CD4-positive, alpha-beta T cell treated with Interleukin-12 subunit alpha and Interleukin-12 subunit beta, for 1 hour (primary cell): ENCODE data around the gene ACKR2.
"Not testable (repeated sequence)": the region's sequence is repeated elsewhere in the genome, so short reads cannot be mapped to it uniquely, and the experiment has no call there.

ENCODE experiments used
- DNase-seq: peaks from one replicate; pipeline ENCODE4 v3.0.0-alpha.2; 2020

ACKR2 gene

DNA sequence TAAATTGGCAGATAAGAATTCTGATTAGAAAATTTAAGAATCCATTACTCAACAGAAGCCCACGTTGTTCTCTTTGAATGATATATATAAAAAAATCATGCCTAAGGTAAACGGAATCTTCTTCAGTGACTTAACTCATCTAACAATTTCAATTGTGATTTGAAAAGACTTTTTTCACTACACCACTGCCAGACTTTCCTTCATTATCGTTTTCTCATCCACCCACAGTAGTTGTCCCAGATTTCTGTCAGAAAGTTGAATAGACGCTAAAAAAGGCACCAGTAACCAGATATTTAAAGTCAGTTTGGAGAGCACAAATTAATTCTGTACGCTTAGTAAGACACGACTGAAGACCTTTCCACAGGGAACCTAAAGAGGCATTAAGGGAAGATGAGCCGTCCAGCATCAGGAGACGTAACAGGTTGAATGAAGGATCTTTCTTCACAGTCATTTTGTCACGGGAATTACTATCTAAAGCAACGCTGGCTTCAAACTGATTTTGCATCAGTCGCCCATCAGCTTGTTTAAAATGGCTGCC, 6.3 kb upstream of the ACKR2 start:
- no peak for DNase-seq

GRCh38 chr3:42803414-42804105, 5.7 kb upstream of the ACKR2 start:
- peak; percentile 6 for DNase-seq

DNA sequence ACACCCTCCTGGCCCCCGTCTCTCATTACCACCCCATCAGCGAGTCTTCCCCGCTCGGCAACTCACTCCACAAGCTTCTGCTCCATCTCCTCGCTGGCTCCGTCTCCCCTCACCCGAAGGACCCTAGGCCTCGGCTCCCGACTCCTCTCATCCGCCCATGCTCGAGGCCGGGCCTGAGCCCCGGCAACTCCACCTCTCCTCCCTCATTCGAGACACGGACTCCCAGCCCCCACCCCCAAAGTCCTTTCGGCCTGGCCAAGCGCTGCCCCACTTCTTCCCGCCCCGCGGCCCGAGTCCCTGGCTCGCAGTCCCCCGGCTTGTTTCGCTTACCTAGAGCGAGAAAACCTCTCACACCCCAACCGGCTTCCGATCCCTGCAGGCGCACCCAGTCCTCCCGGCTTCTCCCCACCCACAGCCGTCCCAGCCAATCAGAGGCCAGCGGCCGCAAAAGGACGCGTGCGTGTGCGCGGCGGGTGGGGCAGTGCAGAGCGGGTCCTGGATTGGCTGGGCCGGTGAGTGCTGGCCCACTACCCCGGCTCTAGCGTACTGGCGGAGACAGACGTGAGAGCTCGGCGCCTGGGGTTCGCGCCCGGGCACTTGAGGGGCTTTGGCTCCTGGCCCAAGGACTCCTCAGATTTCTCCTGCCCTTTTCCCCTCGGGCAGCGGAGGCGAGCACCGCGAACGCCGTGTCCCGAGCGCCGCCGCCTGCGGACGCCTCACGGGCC, 5.0 kb upstream of the ACKR2 start, which contains the start of gene HIGD1A:
Gene HIGD1A (minus strand): TSS at position 385 of the 725 bp plus-strand sequence. CDS start 10,237 bp downstream, outside the sequence.
- DNase-seq: peak; percentile 94

GRCh38 chr3:42804831-42805132, 4.5 kb upstream of the ACKR2 start:
- DNase-seq: no peak

DNA sequence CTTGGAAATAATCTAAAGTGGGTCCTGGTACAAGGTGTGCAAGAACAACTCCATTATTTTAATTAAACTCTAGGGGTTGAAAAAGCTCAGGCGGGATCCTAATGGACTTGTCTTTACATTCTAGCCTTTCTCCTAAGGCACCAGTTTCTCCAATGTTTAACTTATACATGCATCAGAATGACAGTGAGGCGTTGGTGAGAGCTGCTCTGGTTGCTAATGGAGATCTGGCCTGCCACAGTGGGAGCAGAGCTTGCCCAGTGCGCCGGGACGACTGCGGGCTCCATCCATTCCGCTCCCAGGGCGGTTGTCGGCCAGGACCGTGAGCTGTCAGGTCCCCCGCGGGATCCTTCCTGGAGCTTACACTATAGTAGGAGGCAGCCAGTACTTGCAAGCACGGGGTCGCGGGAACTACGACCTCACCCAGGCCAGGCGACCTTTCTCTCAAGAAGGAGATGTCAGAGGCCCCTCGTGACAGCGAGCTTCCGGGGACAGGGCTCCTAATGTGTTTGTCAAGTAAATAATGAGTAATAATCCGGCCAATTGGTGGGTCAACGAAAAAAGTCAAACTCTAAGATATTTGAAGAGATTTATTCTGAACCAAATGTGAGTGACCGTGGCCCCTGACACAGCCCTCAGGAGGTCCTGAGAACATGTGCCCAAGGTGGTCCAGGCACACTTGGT, 4.0 kb upstream of the ACKR2 start:
- DNase-seq: no peak

- no peak for DNase-seq
Observed at GRCh38 chr3:42807929-42808328, 1.3 kb upstream of the ACKR2 start.

DNA sequence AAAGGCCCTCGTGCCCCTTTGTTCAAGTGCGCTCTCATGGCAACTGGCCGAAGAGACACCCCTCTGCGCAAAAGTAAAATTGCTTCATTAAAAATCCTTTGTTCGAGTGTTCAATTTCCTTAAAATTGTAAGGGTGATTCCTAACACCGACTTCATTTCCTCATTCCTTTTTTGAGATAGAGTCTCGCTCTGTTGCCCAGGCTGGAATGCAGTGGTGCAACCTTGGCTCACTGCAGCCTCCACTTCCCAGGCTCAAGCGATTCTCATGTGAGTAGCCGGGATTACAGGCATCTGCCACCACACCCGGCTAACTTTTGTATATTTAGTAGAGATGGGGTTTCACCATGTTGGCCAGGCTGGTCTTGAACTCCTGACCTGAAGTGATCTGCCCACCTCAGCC, 1.5 kb downstream of the ACKR2 start:
- DNase-seq: not testable (repeated sequence)

DNA sequence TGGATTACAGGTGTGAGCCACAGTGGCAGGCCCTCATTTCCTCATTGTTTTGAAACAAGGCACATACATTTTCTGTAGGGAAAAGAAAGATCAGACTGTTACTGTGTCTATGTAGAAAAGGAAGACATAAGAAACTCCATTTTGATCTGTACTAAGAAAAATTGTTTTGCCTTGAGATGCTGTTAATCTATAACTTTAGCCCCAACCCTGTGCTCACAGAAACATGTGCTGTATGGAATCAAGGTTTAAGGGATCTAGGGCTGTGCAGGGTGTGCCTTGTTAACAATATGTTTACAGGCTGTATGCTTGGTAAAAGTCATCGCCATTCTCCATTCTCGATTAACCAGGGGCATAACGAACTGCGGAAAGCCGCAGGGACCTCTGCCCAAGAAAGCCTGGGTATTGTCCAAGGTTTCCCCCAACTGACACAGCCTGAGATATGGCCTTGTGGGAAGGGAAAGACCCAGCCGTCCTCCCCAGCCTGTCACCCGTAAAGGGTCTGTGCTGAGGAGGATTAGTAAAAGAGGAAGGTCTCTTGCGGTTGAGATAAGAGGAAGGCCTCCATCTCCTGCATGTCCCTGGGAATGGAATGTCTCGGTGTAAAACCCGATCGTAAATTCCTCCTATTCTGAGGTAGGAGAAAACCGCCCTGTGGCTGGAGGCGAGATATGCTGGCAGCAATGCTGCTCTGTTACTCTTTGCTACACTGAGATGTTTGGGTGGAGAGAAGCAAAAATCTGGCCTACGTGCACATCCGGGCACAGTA, 2.1 kb downstream of the ACKR2 start:
- not testable (repeated sequence) for DNase-seq

- DNase-seq: no peak
Observed at GRCh38 chr3:42814246-42814645, 5.0 kb downstream of the ACKR2 start.

DNA sequence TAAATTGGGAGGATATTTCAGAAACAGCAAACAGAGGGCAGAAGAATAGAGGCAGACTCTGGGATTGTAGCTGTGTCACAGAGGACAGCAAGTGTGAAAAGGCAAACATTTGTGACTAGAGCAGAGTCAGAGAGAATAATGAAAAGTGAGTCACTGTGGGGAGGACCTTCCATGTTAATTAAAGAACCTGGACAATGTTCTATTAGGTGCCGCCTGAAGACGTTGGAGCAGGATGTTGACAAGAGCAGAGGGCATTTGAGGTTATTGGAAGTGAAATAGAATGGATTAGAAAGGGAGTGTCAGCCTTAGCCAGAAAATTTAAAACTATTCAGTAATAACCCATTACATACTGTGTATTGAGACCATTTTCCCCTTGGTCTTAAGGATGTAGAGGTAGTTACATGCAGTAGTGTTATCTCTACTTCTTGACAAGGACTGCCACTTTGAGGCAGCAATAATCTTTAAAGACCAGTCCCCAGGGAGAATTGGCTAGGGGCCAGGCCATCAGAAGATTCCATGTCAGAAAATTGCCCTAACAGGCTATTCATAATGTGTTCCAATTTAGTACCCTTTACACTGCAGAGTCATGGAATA, 5.8 kb downstream of the ACKR2 start:
- no peak for DNase-seq

DNA sequence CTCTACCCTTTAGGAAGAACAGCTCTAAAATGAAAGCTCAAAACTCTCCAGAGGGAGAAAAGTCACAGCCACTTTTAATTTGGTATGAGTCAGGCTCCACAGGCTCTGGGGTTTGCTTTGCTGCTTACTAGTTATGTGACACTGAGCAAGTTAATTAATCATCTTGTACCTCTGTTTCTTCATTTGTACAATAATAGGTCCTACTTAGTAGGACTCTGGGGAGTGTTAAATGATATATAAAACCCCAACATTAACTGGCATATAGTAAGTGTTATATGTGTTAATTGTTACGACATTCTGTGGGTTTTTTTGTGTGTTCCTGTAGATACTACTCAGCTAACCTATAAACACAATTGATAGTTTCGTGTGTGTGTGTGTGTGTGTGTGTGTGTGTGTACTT, 6.6 kb downstream of the ACKR2 start:
- DNase-seq: no peak

GRCh38 chr3:42819351-42819965, 10.2 kb downstream of the ACKR2 start:
- DNase-seq: no peak

DNA sequence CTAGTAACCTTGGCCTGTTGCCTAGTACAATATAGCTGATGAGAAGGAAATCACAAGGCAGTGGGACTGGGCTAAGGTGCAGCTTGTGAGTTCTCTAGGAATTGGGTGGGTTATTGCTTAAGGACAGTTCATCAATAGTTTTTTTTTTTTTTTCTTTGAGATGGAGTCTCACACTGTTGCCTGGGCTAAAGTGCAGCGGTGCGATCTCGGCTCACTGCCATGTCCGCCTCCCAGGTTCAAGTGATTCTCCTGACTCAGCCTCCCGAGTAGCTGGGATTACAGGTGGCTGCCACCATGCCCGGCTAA, 11.5 kb downstream of the ACKR2 start:
- DNase-seq: no peak

- DNase-seq: no peak
Observed at GRCh38 chr3:42822828-42823227, 13.6 kb downstream of the ACKR2 start.

DNA sequence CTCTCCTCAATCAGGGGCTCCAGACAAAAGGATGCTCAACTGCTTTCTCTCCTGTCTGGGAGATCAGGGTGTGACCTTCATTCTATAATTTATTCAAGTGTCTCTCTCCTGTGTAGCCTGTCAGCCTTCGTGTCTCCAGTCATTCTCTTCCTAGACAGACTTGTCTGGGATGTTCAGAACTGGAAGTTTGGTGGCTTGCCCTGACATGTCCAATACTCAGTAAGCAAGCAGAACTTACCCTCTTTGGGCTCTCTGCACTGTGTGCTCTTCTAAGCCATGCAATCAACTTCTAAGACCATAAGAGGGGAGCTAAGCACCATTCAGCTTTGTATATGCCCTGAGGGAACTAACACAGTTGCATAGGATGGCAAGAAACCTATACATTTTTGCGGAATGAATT, 14.1 kb downstream of the ACKR2 start:
- DNase-seq: no peak

GRCh38 chr3:42826141-42826540, 16.9 kb downstream of the ACKR2 start:
- no peak for DNase-seq

DNA sequence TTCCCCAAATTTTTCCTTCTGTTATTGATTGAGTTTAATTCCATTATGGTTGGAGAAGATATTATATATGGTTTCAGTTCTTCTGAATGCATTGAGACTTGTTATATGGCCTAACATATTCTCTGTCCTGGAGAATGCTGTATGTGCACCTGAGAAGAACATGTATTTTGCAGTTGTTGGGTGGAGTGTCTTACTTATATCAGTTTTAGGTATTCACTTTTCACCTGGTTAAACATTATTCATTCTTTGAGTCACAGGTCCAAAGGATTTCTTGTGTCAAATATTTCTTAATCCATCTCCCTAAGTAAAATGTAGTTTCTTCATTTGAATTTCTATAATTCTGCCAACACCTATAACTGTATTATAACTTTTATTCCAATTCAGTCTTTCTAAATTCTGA, 17.8 kb downstream of the ACKR2 start:
- no peak for DNase-seq

- no peak for DNase-seq
Observed at GRCh38 chr3:42827654-42828053, 18.4 kb downstream of the ACKR2 start.

GRCh38 chr3:42829083-42829627, 19.9 kb downstream of the ACKR2 start:
- no peak for DNase-seq

- DNase-seq: no peak
Observed at GRCh38 chr3:42829628-42830436, 20.6 kb downstream of the ACKR2 start.
